ENCODE results near the gene XXYLT1.

- TF ChIP-seq CTCF (conservative IDR thresholded peaks at IDR 0.05; ENCODE audit: low read length) = no peak
- TF ChIP-seq EZH2phosphoT487 (IDR thresholded peaks at IDR 0.05; ENCODE audit: borderline replicate concordance, low read depth, low read length) = no peak
These were observed 70.7 kb downstream of the XXYLT1 start for GRCh38 chr3:195200010-195200822.

All from OCI-LY7 (cell line).